GM10266 (cell line): Measurements from ENCODE around the gene STK40.

Experiments used
- DNase-seq: peaks from one replicate; pipeline ENCODE4 v3.0.0; 2012; ENCODE audit errors: extremely low spot score
- CTCF ChIP-seq: IDR thresholded peaks from 2 replicates; pipeline ENCODE4 v1.5.1; 2012; ENCODE audit warnings: mild to moderate bottlenecking, low read depth; ENCODE audit not compliant: control insufficient read depth, insufficient read depth; ENCODE audit errors: missing control alignments

Gene STK40

GRCh38 chr1:36303650-36304360 lies 81.9 kb downstream of the STK40 start:
- DNase-seq, result no peak

GRCh38 chr1:36303244-36303643 lies 82.5 kb downstream of the STK40 start:
- no peak for TF ChIP-seq CTCF
- no peak for DNase-seq

More at GRCh38 chr1:36303650-36304360, 81.9 kb downstream of the STK40 start:
- TF ChIP-seq CTCF, result no peak

- no peak for DNase-seq
- no peak for TF ChIP-seq CTCF
Measured at GRCh38 chr1:36301220-36301619, 84.5 kb downstream of the STK40 start.

- DNase-seq, result no peak
- no peak for TF ChIP-seq CTCF
Measured at GRCh38 chr1:36300526-36300925, 85.2 kb downstream of the STK40 start.

- no peak for TF ChIP-seq CTCF
- DNase-seq, result no peak
Measured at GRCh38 chr1:36298640-36299039, 87.1 kb downstream of the STK40 start.

- TF ChIP-seq CTCF, result no peak
- DNase-seq, result no peak
Measured at GRCh38 chr1:36297062-36297461, 88.7 kb downstream of the STK40 start.

- no peak for TF ChIP-seq CTCF
Measured at GRCh38 chr1:36295390-36295789, 90.3 kb downstream of the STK40 start.

More at GRCh38 chr1:36295390-36295789, 90.3 kb downstream of the STK40 start:
- no peak for DNase-seq
